OCI-M2 (cell line): ENCODE results near the gene ANKEF1.
"Not testable (repeated sequence)": the region's sequence is repeated elsewhere in the genome, so short reads cannot be mapped to it uniquely, and the experiment has no call there.

Source experiments
- DNase-seq: peaks from one replicate; lab custom pipeline; 2025; ENCODE audit not compliant: unreplicated experiment; lab: John Stamatoyannopoulos, UW

Gene ANKEF1

GRCh38 chr20:10032269-10032668 is 2.5 kb upstream of the ANKEF1 start:
- DNase-seq, result not testable (repeated sequence)

DNA sequence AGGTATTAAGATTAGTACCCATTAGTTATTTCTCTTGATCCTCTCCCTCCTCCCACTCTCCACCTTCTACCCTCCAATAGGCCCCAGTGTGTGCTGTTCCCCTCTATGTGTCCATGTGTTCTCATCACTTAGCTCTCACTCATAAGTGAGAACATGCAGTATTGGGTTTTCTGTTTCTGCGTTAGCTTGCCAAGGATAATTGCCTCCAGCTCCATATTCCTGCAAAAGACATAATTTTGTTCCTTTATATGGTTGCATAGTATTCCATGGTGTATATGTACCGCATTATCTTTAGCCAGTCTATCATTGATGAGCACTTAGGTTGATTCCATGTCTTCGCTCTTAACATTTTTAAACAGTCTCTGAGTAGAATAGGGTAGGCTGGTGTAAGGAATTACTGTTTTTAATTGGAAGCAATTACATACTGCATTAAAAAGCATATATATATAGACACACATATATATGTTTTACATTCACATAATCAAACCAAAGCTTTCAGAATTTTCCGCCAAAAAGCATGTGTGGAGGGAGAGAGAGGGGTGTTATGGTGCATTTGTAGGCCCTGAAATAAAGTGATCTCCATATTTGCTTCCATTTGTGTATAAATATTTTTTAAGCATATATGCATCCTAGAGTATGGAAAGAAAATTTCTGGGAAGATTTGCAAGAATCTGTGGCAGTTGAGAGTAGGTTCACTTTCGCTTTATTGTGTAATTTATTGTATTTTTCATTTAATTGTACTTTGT is 709 bp upstream of the ANKEF1 start:
- DNase-seq, result no peak

GRCh38 chr20:10036321-10036720 is 1.5 kb downstream of the ANKEF1 start:
- not testable (repeated sequence) for DNase-seq

DNA sequence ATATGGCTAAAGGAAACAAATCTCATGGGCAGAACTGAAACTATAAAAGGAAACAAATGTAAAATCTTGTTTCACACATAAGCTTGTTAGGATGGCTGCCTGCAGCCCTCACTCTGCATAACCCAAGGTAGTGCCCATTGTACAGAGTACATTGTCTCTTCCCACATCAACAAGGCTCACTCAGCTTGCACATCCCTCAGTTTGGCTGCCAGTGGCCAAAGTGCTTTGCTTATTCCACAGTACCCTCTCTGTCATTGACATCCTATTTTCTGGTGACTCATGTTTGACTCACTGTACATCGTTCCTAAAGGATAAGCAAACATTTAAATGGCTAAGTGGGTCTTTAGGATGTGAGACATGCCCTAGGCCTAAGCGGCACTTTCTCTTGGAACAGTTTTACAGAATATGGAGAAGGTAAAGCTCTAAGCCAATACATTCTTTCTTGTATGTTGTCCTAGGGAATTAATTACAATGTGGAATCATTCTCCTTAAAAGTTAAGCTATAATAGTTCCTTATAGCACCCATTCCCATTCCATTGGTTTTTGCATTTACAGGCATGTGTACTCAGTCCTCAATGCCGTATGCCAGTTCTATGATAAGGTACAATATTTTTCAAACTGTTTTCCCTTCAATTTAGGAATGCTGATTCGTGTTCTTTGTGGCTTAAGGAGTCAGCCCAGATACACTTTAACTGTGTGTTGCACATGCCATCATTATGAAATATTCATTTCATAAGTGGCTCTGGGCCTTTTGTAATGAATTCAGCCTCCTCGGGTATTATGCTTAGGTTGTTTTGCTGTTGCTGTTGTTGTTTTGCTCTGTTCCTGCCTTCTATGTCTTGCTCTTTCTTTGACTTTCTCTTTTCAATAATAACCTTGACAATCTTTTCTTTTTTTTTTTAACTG is 5.5 kb downstream of the ANKEF1 start:
- DNase-seq, result no peak

DNA sequence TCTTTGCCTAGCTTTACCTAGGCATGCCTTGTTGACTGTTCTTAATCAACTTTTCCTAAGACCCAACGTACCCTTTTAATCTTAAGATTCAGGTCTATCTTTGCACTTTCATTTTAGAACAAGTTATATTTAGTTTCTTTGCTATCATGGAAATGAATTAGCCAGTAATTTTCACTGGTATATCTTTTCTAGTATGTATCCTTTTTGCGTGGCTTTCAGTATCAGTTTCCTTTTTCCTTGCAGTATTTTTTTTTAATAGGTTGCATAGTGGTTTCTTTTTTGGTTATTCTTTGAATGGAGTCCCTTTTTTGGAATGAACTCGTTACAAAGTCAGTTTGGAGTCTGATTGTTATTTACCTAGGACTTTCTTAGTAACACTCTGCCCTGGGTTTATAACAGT is 7.3 kb downstream of the ANKEF1 start:
- no peak for DNase-seq

- DNase-seq, result no peak
These were observed 12.6 kb downstream of the ANKEF1 start for GRCh38 chr20:10047427-10047826.

GRCh38 chr20:10051185-10051584 is 16.4 kb downstream of the ANKEF1 start:
- DNase-seq, result no peak

- DNase-seq, result no peak
These were observed 24.2 kb downstream of the ANKEF1 start for GRCh38 chr20:10059006-10059405.

DNA sequence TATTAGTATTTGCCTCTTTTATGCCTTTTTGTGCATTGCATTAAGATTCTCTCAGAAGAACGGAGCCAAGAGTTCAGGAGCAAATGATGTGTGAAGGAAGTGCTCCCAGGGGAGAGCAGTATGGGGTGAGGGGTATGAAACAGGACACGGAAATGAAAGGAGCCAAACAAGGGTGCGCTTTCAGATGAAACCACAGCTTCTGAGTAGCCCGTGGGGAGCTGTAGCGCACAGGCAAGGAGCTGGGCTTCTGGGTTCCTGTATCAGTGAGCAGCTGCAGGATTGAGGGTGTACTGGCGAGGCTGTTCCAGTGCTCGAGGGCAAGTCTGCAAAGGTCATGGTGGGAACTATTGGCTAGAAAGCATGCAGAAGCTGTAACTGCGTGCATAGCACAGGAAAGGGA is 25.4 kb downstream of the ANKEF1 start:
- DNase-seq, result no peak

GRCh38 chr20:10061641-10062040 is 26.9 kb downstream of the ANKEF1 start:
- DNase-seq, result no peak

DNA sequence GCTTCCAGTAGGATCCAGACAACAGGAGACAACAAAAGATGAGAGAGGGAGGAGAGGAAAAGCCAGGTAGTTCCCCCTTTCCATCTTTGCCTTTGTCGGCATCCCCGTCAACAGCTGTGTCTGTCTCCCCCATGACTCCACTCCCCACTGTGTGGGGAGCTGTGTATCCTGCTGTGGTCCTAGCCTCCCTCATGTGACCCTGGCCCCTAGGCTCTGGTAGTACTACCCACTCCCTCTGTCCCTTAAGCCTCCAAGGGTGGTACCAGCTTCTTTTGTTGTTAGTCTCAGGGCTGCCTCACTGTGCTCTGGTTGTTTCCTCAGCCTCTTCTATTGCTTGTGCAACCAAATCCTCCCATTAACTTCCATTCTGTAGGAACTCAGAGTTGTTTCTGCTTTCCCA is 28.7 kb downstream of the ANKEF1 start:
- DNase-seq, result no peak

- DNase-seq, result no peak
These were observed 29.8 kb downstream of the ANKEF1 start for GRCh38 chr20:10064611-10065010.

DNA sequence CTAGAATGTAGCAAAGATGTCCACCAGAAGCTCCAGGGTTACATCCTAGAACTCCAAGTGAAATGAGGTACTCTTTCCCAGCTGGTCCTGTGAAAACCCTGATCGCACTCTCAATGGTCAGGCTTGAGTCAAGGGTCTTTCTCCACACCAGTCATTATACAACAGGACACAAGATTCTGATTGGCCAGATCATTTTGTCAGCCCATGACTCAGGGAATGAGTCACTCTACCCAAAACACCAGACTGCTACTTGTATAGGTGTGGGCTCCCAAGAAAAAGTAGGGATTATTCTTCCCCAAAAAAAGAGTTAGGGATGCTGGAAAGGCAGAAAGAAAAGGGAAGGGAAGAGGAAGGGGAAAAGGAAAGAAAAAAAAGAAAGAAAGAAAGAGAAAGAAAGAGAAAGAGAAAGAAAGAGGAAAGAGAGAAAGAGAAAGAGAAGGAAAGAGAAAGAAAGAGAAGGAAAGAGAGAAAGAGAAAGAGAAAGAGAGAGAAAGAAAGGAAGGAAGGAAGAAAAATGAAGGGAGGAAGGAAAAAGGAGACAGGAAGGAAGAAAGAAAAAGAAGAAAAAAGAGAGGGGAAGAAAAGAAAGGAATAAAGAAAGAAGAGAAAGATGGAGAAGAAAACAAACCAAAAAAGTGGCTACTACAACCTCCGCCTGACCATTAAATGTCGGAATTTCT is 30.5 kb downstream of the ANKEF1 start:
- DNase-seq, result no peak

GRCh38 chr20:10067321-10067720 is 32.5 kb downstream of the ANKEF1 start:
- no peak for DNase-seq

GRCh38 chr20:10074513-10074912 is 39.7 kb downstream of the ANKEF1 start:
- no peak for DNase-seq

- no peak for DNase-seq
These were observed 40.8 kb downstream of the ANKEF1 start for GRCh38 chr20:10075606-10076005.

GRCh38 chr20:10076126-10077080 is 41.6 kb downstream of the ANKEF1 start:
- no peak for DNase-seq

DNA sequence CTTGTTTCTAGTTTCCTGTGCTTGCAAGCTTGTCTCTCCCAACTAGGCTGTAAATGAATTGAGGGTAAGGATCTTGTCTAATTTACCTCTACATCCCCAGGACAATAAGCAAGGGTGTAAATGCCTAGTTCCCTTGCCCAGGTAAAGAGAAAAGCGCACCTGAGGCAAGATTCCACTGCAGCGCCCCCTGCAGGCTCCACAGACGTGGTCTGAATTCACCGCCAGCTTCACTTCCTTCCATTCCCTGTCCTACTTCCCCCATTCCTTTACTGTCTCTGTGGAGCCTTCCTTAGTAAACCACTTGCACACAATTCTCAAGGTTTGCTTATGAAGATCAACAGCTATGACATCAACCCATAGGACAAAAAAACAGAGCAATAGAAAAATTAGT is 42.3 kb downstream of the ANKEF1 start:
- DNase-seq, result no peak

GRCh38 chr20:10077886-10078285 is 43.1 kb downstream of the ANKEF1 start:
- DNase-seq, result no peak

- DNase-seq, result no peak
These were observed 43.6 kb downstream of the ANKEF1 start for GRCh38 chr20:10078403-10078802.

GRCh38 chr20:10079964-10080363 is 45.2 kb downstream of the ANKEF1 start:
- no peak for DNase-seq
